GM19035 (cell line): Measurements from ENCODE around the gene ACAA1.

ENCODE experiments used
- ATAC-seq: cut with Tn5 transposase; IDR thresholded peaks from one replicate; pipeline ENCODE4 v1.9.1; 2021; ENCODE audit not compliant: unreplicated experiment

The ACAA1 gene

GRCh38 chr3:38154033-38154494 is 17.1 kb upstream of the ACAA1 start:
- ATAC-seq, result no peak

- ATAC-seq, result no peak
Observed at GRCh38 chr3:38153221-38153620, 16.3 kb upstream of the ACAA1 start.

- ATAC-seq, result no peak
Observed at GRCh38 chr3:38152609-38153008, 15.7 kb upstream of the ACAA1 start.

- no peak for ATAC-seq
Observed at GRCh38 chr3:38151667-38152265, 14.8 kb upstream of the ACAA1 start.

- no peak for ATAC-seq
Observed at GRCh38 chr3:38150780-38151528, 14.0 kb upstream of the ACAA1 start.

- no peak for ATAC-seq
Observed at GRCh38 chr3:38149708-38150107, 12.8 kb upstream of the ACAA1 start.

- no peak for ATAC-seq
Observed at GRCh38 chr3:38148311-38148882, 11.5 kb upstream of the ACAA1 start.

GRCh38 chr3:38147421-38147820 is 10.5 kb upstream of the ACAA1 start:
- no peak for ATAC-seq

- ATAC-seq, result no peak
Observed at GRCh38 chr3:38146504-38146903, 9.6 kb upstream of the ACAA1 start.

- no peak for ATAC-seq
Observed at GRCh38 chr3:38143511-38143910, 6.6 kb upstream of the ACAA1 start.

GRCh38 chr3:38142959-38143358 is 6.0 kb upstream of the ACAA1 start:
- ATAC-seq, result no peak

- no peak for ATAC-seq
Observed at GRCh38 chr3:38141952-38142273, 5.0 kb upstream of the ACAA1 start.

- ATAC-seq, result no peak
Observed at GRCh38 chr3:38141173-38141951, 4.4 kb upstream of the ACAA1 start.

- ATAC-seq, result no peak
Observed at GRCh38 chr3:38140326-38141172, 3.6 kb upstream of the ACAA1 start.

GRCh38 chr3:38139652-38140051 is 2.7 kb upstream of the ACAA1 start:
- ATAC-seq, result no peak

GRCh38 chr3:38139191-38139590 is 2.3 kb upstream of the ACAA1 start:
- no peak for ATAC-seq

- peak; percentile 44 for ATAC-seq
Observed at GRCh38 chr3:38138349-38139190, 1.6 kb upstream of the ACAA1 start, which contains the start of gene MYD88. Gene MYD88 (plus strand): TSS chr3:38138661. CDS start chr3:38138701, 40 bp downstream.

- ATAC-seq, result peak; percentile 0
Observed at GRCh38 chr3:38137615-38138348, 855 bp upstream of the ACAA1 start.

- ATAC-seq, result peak; percentile 19
Observed at GRCh38 chr3:38136393-38136776, 542 bp downstream of the ACAA1 start.
